Thoracic aorta (tissue), 2 donors: ENCODE measurements around the gene GPR107. TPM values are rescaled to one million over a fixed set of nuclear protein-coding genes. Genes with fewer than 3 reads are reported as not detected.

Experiments used
- ATAC-seq: fragments of 150-250 bp; one replicate; pipeline ENCODE4 v1.8.0; 2017; ENCODE audit warnings: low read depth; ENCODE audit not compliant: insufficient number of reproducible peaks, low FRiP score
- DNase-seq: peaks from one replicate; pipeline ENCODE4 v3.0.0-alpha.2; 2020; ENCODE audit warnings: low spot score
- H3K27ac ChIP-seq, 2 donors: fragments of 200-600 bp; sonication (generic); 1 replicate in 1 of 2; 2 replicates in 1 of 2; pipeline ENCODE4 v1.5.1; 2016; ENCODE audit warnings: mild to moderate bottlenecking in 2 of 2, moderate library complexity in 2 of 2
- H3K27me3 ChIP-seq: fragments of 200-600 bp; sonication (generic); replicated peaks from 2 replicates; pipeline ENCODE4 v1.6.0; 2016; ENCODE audit warnings: mild to moderate bottlenecking; ENCODE audit not compliant: insufficient read depth
- H3K36me3 ChIP-seq: fragments of 200-600 bp; sonication (generic); one replicate; pipeline ENCODE4 v1.5.1; 2016
- H3K4me1 ChIP-seq, 2 donors: fragments of 200-600 bp; sonication (generic); 1 replicate in 1 of 2; 2 replicates in 1 of 2; pipeline versions ENCODE4 v1.5.1 to v1.6.0; 2016; ENCODE audit warnings: low read depth in 2 of 2, mild to moderate bottlenecking in 1 of 2; ENCODE audit not compliant: control insufficient read depth in 1 of 2
- H3K4me3 ChIP-seq: fragments of 200-600 bp; sonication (generic); 2 replicates; pipeline ENCODE4 v1.5.1; 2016; ENCODE audit warnings: mild to moderate bottlenecking
- H3K9me3 ChIP-seq: fragments of 200-600 bp; sonication (generic); 2 replicates; pipeline ENCODE4 v1.5.1; 2016
- total RNA-seq, 2 donors: library from RNA; depleted of rRNA; stranded (reverse); fragments of >200 nt; gene quantifications; one replicate each; pipeline versions ENCODE4 v1.1.0 to v1.2.3, GENCODE V29; 2016
- TF ChIP-seq, protein P1 (sequence below): fragments of 200-600 bp; sonication (generic); IDR thresholded peaks from one replicate; pipeline ENCODE4 v1.5.1; 2019; ENCODE audit warnings: antibody characterized with exemption

Gene GPR107
- total RNA-seq, 2 donors from 2014 or later: 47.5 to 51.9 TPM

DNA sequence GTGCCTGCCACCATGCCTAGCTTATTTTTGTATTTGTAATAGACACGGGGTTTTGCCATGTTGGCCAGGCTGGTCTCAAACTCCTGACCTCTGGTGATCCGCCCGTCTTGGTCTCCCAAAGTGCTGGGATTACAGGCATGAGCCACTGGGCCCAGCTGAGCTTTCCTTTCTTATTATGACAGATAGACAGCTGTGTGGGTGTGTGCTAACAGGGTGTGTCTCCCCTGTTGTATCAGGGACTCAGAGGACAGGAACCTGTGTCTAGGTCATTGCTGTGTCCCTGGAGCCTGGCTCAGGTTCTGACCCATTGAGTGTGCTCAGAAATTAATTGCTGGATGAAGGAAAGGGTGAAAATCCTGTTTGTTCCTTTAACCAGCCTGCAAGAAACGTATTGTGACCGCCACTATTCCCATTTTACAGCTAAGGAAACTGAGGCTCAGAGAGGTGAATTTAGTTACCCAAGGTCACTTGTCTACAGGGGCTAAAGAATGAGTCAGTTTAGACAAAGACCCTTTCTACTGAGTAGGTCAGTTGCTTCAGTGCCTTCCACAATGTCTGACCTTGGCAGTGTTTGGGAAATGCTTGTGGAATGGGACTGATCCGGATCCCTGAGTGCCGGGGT lies 135.3 kb downstream of the GPR107 start:
- Histone ChIP-seq H3K27ac (peak overlapping the region in 1 of 2 donors; percentile 35), H3K9me3 (no peaks in the 10 kb centered on the region), H3K36me3 (no peaks in the 10 kb centered on the region), H3K4me3 (no peak overlapping the region), H3K4me1 (peaks cover 28 to 98% of the 10 kb centered on the region in 2 donors), H3K27me3 (no peaks in the 10 kb centered on the region)
- ATAC-seq (no peak), DNase-seq (no peak)
- TF ChIP-seq, protein P1, sequence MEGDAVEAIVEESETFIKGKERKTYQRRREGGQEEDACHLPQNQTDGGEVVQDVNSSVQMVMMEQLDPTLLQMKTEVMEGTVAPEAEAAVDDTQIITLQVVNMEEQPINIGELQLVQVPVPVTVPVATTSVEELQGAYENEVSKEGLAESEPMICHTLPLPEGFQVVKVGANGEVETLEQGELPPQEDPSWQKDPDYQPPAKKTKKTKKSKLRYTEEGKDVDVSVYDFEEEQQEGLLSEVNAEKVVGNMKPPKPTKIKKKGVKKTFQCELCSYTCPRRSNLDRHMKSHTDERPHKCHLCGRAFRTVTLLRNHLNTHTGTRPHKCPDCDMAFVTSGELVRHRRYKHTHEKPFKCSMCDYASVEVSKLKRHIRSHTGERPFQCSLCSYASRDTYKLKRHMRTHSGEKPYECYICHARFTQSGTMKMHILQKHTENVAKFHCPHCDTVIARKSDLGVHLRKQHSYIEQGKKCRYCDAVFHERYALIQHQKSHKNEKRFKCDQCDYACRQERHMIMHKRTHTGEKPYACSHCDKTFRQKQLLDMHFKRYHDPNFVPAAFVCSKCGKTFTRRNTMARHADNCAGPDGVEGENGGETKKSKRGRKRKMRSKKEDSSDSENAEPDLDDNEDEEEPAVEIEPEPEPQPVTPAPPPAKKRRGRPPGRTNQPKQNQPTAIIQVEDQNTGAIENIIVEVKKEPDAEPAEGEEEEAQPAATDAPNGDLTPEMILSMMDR: no peak

Other genes starting within 250 kb of the GPR107 start
- gene TOR1A, start 229.8 kb upstream of the GPR107 start, total RNA-seq: 10 to 100 TPM; 36.1 to 39.3 TPM
- 100 to 1,000 TPM in 1 of 2 donors, 10 to 100 TPM in 1; 47.8 to 140 TPM for gene C9orf78, start 218.6 kb upstream of the GPR107 start, total RNA-seq
- 10 to 100 TPM; 47.8 to 51.2 TPM for gene USP20, start 218.4 kb upstream of the GPR107 start, total RNA-seq
- 10 to 100 TPM; 71.5 to 80.3 TPM for gene FNBP1, start 10.7 kb upstream of the GPR107 start, total RNA-seq
- gene NCS1, start 118.5 kb downstream of the GPR107 start, total RNA-seq: 10 to 100 TPM; 50.8 to 58.3 TPM
- gene HMCN2, start 211.9 kb downstream of the GPR107 start, total RNA-seq: 1 to 10 TPM; 2.4 to 6.3 TPM